HK-2 (cell line): ENCODE measurements around the gene KRT26.

Experiments used
- DNase-seq: peaks from one replicate; pipeline ENCODE4 v3.0.0-alpha.2; 2018; ENCODE audit not compliant: unreplicated experiment

Gene KRT26

DNA sequence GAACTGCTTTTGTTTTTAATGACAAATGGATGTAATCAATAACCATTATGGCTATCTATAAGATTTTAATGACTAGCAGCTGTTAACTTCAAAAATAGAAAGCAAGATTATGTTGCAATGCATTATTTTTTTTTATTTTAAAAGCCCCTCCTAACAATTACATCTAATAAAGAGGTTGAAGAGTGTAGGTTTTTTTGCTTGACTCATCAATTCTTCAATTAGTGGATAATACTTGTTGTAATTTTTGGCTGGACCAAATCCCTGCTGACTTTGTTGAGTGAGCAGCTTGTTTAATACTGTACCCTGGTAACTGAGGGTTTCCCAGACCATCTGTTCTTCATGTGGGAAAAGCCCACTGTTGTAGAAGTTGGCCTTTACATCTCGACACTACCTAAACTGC lies 41.0 kb downstream of the KRT26 start:
- DNase-seq, result no peak

DNA sequence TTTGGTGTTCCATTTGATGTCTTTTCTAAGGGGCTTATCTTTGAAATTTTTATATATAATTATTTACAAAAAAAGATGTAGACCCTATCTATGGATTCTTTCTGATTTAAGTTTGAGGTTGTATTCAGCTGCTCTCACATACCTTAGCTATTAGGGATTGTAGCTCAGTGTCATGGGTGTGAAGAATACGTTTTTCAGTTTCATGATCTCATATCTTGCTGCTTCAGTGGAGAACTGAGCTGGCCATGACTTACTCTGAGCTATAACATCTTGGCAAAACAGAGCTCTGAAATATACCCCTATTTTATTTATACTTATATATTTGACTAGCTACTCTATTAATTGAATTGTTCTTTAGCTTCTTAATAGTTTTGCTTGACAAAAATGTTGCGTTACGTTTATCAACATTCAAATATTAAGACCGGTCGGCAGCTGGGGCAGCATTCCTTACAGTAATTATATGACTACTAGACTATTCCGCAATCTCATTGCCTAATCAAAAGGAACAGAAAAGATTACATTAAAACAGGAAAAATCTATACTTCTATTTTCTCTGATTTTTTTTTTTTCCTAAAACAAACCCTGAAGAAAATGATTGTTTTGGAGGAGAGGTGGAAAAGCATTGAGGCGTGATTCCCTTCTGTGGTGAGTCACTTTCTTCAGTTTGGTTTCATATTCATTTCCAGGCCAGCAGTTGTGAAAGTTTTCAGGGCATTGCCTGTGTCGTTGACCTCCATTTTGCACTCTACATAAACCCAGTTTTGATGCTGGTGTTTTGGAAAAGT lies 44.4 kb downstream of the KRT26 start:
- DNase-seq, result peak; percentile 38

DNA sequence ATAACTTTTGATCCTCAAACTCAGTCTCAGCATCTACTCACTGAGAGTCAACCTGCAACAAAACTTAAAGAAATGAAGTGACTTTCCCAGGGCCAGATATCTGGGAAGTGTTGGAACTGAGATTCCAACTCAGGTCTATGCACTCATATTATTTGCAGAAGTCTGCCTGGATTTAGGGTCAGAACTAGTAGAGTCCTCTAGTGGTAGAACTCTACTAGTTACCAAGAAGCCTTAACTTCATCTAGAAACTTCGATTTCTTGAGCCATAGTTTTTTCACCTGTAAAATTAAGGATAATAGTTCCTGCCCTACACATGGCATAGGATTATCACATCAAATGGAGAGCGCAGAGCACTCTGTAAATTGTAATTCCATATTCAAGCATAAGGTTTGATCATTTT lies 45.1 kb downstream of the KRT26 start:
- no peak for DNase-seq

DNA sequence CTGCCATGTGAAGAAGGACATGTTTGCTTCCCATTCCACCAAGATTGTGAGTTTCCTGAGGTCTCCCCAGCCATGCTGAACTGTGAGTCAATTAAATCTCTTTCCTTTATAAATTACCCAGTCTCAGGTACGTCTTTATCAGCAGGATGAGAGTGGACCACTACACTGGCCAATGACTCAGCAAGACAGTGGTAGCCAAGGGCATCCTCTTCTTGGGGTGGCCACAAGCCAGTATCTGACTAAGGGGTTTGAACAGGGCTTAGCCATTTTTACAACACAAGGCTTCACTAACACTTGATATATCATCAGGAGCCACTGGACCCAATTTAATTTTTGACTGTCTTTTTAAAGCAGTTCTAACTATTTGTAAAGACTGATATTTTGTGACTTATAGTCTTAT lies 47.3 kb downstream of the KRT26 start:
- peak; percentile 10 for DNase-seq

DNA sequence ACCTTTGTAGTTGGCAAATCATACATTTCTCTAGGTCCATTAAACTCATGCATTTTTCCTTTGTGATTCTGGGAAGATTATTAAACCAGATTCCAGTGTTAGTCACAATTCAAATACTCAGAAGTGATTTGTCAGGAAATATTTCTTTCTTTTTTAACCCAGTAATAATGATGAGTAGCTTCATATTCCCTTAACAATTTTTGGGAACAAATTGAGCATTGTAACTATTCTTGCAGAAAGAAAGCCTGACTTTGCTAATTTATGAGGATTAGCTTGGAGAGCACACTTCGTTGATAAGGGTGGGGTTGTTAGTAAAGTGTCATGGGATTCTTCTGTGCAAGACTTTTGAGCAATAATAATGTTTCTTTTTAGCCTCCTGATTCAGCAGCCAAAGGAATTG lies 49.8 kb downstream of the KRT26 start:
- DNase-seq, result no peak

DNA sequence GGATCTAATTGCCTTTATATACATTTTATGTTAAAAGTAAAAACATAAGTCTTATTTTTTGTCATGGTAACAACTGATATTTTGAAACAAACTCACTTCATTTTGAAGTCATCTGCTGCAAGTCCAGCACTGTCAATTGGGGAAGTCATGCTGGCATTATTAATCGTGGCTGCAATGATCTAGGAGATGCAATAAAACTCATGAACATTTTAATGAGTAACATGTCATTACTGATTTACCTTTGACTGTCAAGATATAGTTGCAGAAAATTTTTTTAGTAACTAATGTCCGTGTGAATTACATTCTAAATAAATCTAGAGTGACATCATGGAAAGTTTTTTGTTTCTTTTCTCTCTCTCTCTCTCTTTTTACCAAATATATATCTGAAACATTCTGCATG lies 51.1 kb downstream of the KRT26 start:
- DNase-seq, result no peak

DNA sequence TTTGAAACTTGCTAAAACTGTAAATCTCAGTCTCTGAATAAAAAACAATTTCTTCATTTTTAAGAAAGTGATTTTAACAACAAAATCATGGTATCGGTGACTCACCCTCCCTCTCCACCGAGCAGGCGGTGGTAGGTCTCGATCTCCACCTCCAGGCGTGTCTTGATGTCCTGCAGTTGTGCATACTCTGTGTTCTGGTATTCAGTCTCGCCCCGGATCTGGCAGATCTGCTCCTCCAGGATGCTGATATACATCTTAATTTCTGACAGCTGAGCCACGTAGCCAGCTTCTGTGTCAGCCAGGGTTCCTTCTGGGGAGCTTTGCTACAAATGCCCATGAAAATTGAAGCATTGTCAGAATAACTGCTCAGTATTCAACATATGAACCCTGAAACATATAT lies 53.1 kb downstream of the KRT26 start:
- no peak for DNase-seq

DNA sequence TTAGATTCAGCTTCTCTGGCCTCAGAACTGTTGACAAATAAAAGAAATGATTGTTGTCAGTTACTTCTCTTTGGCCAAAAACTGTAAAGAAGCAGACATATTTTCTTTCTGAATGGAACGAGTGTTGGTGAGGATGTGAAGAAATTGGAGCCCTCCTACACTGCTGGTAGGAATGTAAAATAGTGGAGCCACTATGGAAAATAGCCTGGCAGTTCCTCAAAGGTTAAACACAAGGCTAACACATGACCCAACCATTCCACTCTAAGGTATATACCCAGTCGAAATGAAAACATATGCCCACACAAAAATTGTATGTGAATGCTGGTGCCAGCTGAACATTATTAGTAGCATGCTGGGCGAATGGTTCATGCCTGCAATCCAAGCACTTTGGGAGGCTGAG lies 54.2 kb downstream of the KRT26 start:
- no peak for DNase-seq
